SU-DHL-6 (cell line): Measurements from ENCODE around the gene HS3ST3A1.

Source experiments
- H2AFZ ChIP-seq: fragments of 200-600 bp; sonication (generic); 2 replicates; pipeline ENCODE4 v1.6.1; 2014; ENCODE audit warnings: low read depth, mild to moderate bottlenecking, moderate library complexity, mixed read lengths, antibody characterized with exemption, low read length; ENCODE audit not compliant: severe bottlenecking
- H3F3A ChIP-seq: fragments of 200-600 bp; shearing (Covaris generic); 2 replicates; pipeline ENCODE4 v1.6.0; 2016; ENCODE audit warnings: antibody characterized with exemption, mild to moderate bottlenecking; ENCODE audit not compliant: insufficient read depth
- H3K27ac ChIP-seq: fragments of 200-600 bp; sonication (generic); 2 replicates; pipeline ENCODE4 v1.5.1; 2016; ENCODE audit warnings: low read depth, mild to moderate bottlenecking, low read length, moderate library complexity, mixed read lengths
- H3K27me3 ChIP-seq: fragments of 200-600 bp; sonication (generic), shearing (Covaris generic); 2 replicates; pipeline ENCODE4 v1.6.0; 2014; ENCODE audit warnings: mild to moderate bottlenecking, low read length
- H3K36me3 ChIP-seq: fragments of 200-600 bp; sonication (generic); 2 replicates; pipeline ENCODE4 v1.6.1; 2014; ENCODE audit warnings: mild to moderate bottlenecking, low read length, mixed read lengths
- H3K4me2 ChIP-seq: fragments of 300-600, 200-600 bp; shearing (Covaris generic), sonication (generic); 2 replicates; pipeline ENCODE4 v1.6.0; 2014; ENCODE audit warnings: low read length, low read depth, mild to moderate bottlenecking; ENCODE audit not compliant: poor library complexity, severe bottlenecking
- H3K4me3 ChIP-seq: fragments of 200-600 bp; sonication (generic); 2 replicates; pipeline ENCODE4 v1.5.1; 2014; ENCODE audit warnings: antibody characterized with exemption, low read length, mild to moderate bottlenecking, mixed read lengths; ENCODE audit not compliant: insufficient read depth, poor library complexity, severe bottlenecking
- H3K79me2 ChIP-seq: fragments of 200-600 bp; sonication (generic); 2 replicates; pipeline ENCODE4 v1.6.1; 2014; ENCODE audit warnings: mild to moderate bottlenecking, low read length, moderate library complexity; ENCODE audit not compliant: insufficient read depth
- H3K9ac ChIP-seq: fragments of 200-600 bp; sonication (generic); 2 replicates; pipeline ENCODE4 v1.7.0; 2014; ENCODE audit warnings: mild to moderate bottlenecking, low read length
- H3K9me2 ChIP-seq: fragments of 200-600 bp; sonication (generic); replicated peaks from 2 replicates; pipeline ENCODE4 v1.6.1; 2014; ENCODE audit warnings: low read length; ENCODE audit not compliant: insufficient read depth
- H3K9me3 ChIP-seq: fragments of 200-600 bp; sonication (generic); 2 replicates; pipeline ENCODE4 v1.6.1; 2014; ENCODE audit warnings: low read length, mixed read lengths; ENCODE audit not compliant: insufficient read depth
- H4K20me1 ChIP-seq: fragments of 200-600 bp; sonication (generic); 2 replicates; pipeline ENCODE4 v1.6.1; 2014; ENCODE audit warnings: low read depth, mild to moderate bottlenecking, antibody characterized with exemption, low read length, moderate library complexity, mixed read lengths
- EZH2phosphoT487 ChIP-seq: fragments of 200-600 bp; sonication (generic), shearing (Covaris generic); conservative IDR thresholded peaks from 2 replicates; pipeline ENCODE4 v1.6.1; 2018; ENCODE audit warnings: mild to moderate bottlenecking, antibody characterized with exemption, low read length, moderate library complexity, mixed read lengths
- TF ChIP-seq, protein P1 (sequence below): fragments of 200-600 bp; sonication (generic); IDR thresholded peaks from one replicate; pipeline ENCODE4 v1.5.1; 2017; ENCODE audit warnings: antibody characterized with exemption, mild to moderate bottlenecking, low read length, moderate library complexity; ENCODE audit not compliant: insufficient read depth, poor library complexity, severe bottlenecking

Gene HS3ST3A1

DNA sequence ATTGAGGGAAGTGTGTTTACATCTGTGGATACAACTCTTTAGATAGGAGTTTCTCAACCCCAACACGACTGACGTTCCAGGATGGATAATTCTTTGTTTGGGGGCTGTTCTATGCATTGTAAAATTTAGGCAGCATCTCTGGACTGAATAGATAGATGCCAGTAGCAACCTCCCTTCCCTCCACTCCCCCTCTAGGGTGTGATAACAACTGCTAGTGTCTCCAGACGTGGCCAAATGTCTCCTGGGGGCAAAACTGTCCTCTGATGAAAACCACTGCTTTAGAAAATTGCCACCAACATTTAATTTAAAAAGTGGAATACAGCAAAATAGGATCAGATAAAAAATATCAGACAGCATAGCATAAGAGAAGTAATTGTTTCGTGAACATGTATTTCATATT is 79.9 kb downstream of the HS3ST3A1 start:
- Histone ChIP-seq H3K4me2 (no peak overlapping the region), H3K9ac (no peak overlapping the region), H3K27ac (no peak overlapping the region), H3K9me2 (no peaks in the 10 kb centered on the region), H3F3A (no peaks in the 10 kb centered on the region), H3K79me2 (no peaks in the 10 kb centered on the region), H3K27me3 (no peaks in the 10 kb centered on the region), H2AFZ (no peak overlapping the region), H4K20me1 (no peaks in the 10 kb centered on the region), H3K9me3 (no peaks in the 10 kb centered on the region), H3K4me3 (no peak overlapping the region), H3K36me3 (no peaks in the 10 kb centered on the region)
- TF ChIP-seq, protein P1, sequence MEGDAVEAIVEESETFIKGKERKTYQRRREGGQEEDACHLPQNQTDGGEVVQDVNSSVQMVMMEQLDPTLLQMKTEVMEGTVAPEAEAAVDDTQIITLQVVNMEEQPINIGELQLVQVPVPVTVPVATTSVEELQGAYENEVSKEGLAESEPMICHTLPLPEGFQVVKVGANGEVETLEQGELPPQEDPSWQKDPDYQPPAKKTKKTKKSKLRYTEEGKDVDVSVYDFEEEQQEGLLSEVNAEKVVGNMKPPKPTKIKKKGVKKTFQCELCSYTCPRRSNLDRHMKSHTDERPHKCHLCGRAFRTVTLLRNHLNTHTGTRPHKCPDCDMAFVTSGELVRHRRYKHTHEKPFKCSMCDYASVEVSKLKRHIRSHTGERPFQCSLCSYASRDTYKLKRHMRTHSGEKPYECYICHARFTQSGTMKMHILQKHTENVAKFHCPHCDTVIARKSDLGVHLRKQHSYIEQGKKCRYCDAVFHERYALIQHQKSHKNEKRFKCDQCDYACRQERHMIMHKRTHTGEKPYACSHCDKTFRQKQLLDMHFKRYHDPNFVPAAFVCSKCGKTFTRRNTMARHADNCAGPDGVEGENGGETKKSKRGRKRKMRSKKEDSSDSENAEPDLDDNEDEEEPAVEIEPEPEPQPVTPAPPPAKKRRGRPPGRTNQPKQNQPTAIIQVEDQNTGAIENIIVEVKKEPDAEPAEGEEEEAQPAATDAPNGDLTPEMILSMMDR = no peak
- TF ChIP-seq EZH2phosphoT487 = no peak

DNA sequence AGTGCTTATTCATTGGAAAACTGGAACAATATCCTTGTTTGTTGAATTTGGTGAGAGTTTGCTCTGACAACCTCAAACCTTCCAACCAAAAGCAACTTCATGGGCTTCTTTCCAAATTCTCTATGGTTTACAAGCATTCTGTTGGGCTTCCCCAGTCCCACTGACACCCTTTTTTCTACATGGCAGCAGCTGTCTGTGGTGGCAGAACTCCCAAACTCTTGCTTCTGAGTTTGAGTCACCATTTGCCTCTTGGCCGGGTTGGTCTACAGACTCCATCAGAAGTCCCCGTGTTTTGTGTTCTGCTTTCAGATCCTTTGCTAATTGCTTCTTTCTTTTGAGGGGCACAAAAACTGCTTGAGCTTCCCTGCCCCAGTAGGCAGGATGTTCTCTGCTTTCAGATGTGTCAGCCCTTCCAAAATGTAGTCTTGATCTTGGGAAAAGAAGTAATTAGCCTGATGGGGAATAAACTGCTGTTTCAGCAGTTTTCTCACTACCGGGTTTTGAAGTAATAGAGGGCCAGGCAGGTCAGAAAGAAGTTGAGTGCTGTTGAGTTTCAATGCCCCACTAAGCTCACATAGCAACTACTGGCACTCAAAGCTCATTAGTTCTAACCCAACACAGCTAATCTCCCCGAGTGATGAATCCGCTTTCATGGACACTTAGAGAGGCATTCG is 80.7 kb downstream of the HS3ST3A1 start:
- Histone ChIP-seq H3F3A (no peaks in the 10 kb centered on the region), H3K9ac (no peak overlapping the region)

GRCh38 chr17:13518261-13519000 is 83.3 kb downstream of the HS3ST3A1 start:
- TF ChIP-seq EZH2phosphoT487 = no peak
- TF ChIP-seq, protein P1 = no peak
- H3K9me3 ChIP-seq = no peaks in the 10 kb centered on the region
- H3F3A ChIP-seq = no peaks in the 10 kb centered on the region

More for the DNA sequence above, 80.7 kb downstream of the HS3ST3A1 start:
- TF ChIP-seq, protein P1 = no peak
- no peak for TF ChIP-seq EZH2phosphoT487
- no peaks in the 10 kb centered on the region for H4K20me1 ChIP-seq
- H3K9me2 ChIP-seq = no peaks in the 10 kb centered on the region
- H3K9me3 ChIP-seq = no peaks in the 10 kb centered on the region
- H3K4me3 ChIP-seq = no peak overlapping the region
- H3K4me2 ChIP-seq = no peak overlapping the region
- H2AFZ ChIP-seq = no peak overlapping the region
- H3K27ac ChIP-seq = no peak overlapping the region
- H3K36me3 ChIP-seq = no peaks in the 10 kb centered on the region
- H3K79me2 ChIP-seq = no peaks in the 10 kb centered on the region
- H3K27me3 ChIP-seq = no peaks in the 10 kb centered on the region

More at GRCh38 chr17:13518261-13519000, 83.3 kb downstream of the HS3ST3A1 start:
- Histone ChIP-seq H3K36me3 (no peaks in the 10 kb centered on the region), H3K27ac (no peak overlapping the region), H3K4me2 (no peak overlapping the region), H3K9ac (no peak overlapping the region), H3K27me3 (no peaks in the 10 kb centered on the region), H2AFZ (no peak overlapping the region), H3K4me3 (no peak overlapping the region), H4K20me1 (no peaks in the 10 kb centered on the region), H3K9me2 (no peaks in the 10 kb centered on the region), H3K79me2 (no peaks in the 10 kb centered on the region)
